BLaER1 (cell line): ENCODE results near the gene INKA1.
A peak's percentile ranks its signal among the peaks of the same experiment; 100 is the strongest.

Source experiments
- H3K27ac ChIP-seq: shearing (Covaris generic); formaldehyde crosslinking; 2 replicates; pipeline ENCODE4 v1.8.1; 2022
- H3K27me3 ChIP-seq: shearing (Covaris generic); formaldehyde crosslinking; 2 replicates; pipeline ENCODE4 v1.8.1; 2022
- H3K36me3 ChIP-seq: shearing (Covaris generic); formaldehyde crosslinking; 2 replicates; pipeline ENCODE4 v1.8.1; 2022
- H3K4me1 ChIP-seq: shearing (Covaris generic); formaldehyde crosslinking; 2 replicates; pipeline ENCODE4 v1.8.1; 2022
- H3K4me2 ChIP-seq: shearing (Covaris generic); formaldehyde crosslinking; 2 replicates; pipeline ENCODE4 v1.8.1; 2022
- H3K4me3 ChIP-seq: shearing (Covaris generic); formaldehyde crosslinking; 2 replicates; pipeline ENCODE4 v1.8.1; 2022
- H3K9ac ChIP-seq: shearing (Covaris generic); formaldehyde crosslinking; 2 replicates; pipeline ENCODE4 v1.8.1; 2022
- H3K9me3 ChIP-seq: shearing (Covaris generic); formaldehyde crosslinking; 2 replicates; pipeline ENCODE4 v1.8.1; 2022
- H4K20me1 ChIP-seq: shearing (Covaris generic); formaldehyde crosslinking; 2 replicates; pipeline ENCODE4 v1.8.1; 2022
- Cebpa-rat ChIP-seq: shearing (Covaris generic); IDR thresholded peaks from 2 replicates; pipeline ENCODE4 v1.8.1; 2022

Gene INKA1

GRCh38 chr3:49794926-49795905 is 7.8 kb upstream of the INKA1 start:
- Histone ChIP-seq H3K27me3 (no peaks in the 10 kb centered on the region), H3K4me3 (no peak overlapping the region), H3K27ac (no peak overlapping the region), H4K20me1 (no peaks in the 10 kb centered on the region), H3K4me1 (peaks cover 23% of the 10 kb centered on the region), H3K9ac (no peak overlapping the region), H3K9me3 (no peaks in the 10 kb centered on the region), H3K36me3 (no peaks in the 10 kb centered on the region), H3K4me2 (no peak overlapping the region)
- no peak for TF ChIP-seq Cebpa-rat

GRCh38 chr3:49799105-49799504 is 4.0 kb upstream of the INKA1 start:
- no peaks in the 10 kb centered on the region for H3K9me3 ChIP-seq
- H3K4me1 ChIP-seq: peaks cover 26% of the 10 kb centered on the region
- H3K27me3 ChIP-seq: peaks cover 13% of the 10 kb centered on the region
- no peak overlapping the region for H3K27ac ChIP-seq
- no peaks in the 10 kb centered on the region for H3K36me3 ChIP-seq
- H3K4me3 ChIP-seq: no peak overlapping the region
- no peak overlapping the region for H3K9ac ChIP-seq
- no peak for TF ChIP-seq Cebpa-rat
- no peak overlapping the region for H3K4me2 ChIP-seq
- H4K20me1 ChIP-seq: no peaks in the 10 kb centered on the region

GRCh38 chr3:49799761-49800160 is 3.3 kb upstream of the INKA1 start, which contains the start of gene CDHR4:
CDHR4 (minus strand) TSS chr3:49799873; CDS start chr3:49799812, 61 bp downstream.
- no peaks in the 10 kb centered on the region for H4K20me1 ChIP-seq

GRCh38 chr3:49801160-49801559 is 1.9 kb upstream of the INKA1 start:
- H3K9me3 ChIP-seq: no peaks in the 10 kb centered on the region
- TF ChIP-seq Cebpa-rat: no peak
- H3K27ac ChIP-seq: no peak overlapping the region
- peaks cover 13% of the 10 kb centered on the region for H3K27me3 ChIP-seq
- peaks cover 41% of the 10 kb centered on the region for H3K4me1 ChIP-seq
- no peak overlapping the region for H3K4me3 ChIP-seq
- no peaks in the 10 kb centered on the region for H4K20me1 ChIP-seq
- H3K9ac ChIP-seq: no peak overlapping the region; the same call in 1 of the 2 replicates
- H3K4me2 ChIP-seq: peak overlapping the region; percentile 97
- H3K36me3 ChIP-seq: no peaks in the 10 kb centered on the region

More at GRCh38 chr3:49799761-49800160, 3.3 kb upstream of the INKA1 start, which contains the start of gene CDHR4:
- Histone ChIP-seq H3K27ac (no peak within 1 kb of the TSS), H3K4me3 (no peak within 1 kb of the TSS), H3K27me3 (peaks cover 13% of the 10 kb centered on the region), H3K9me3 (no peaks in the 10 kb centered on the region), H3K4me1 (peaks cover 32% of the 10 kb centered on the region), H3K4me2 (no peak within 1 kb of the TSS), H3K9ac (no peak within 1 kb of the TSS), H3K36me3 (no peaks in the 10 kb centered on the region)
- no peak for TF ChIP-seq Cebpa-rat

- Histone ChIP-seq H4K20me1 (no peaks in the 10 kb centered on the region), H3K36me3 (0 out of 2 replicates have a peak, but pooled peaks cover 5% of the 10 kb centered on the region), H3K4me1 (peaks cover 54% of the 10 kb centered on the region), H3K27me3 (peaks cover 13% of the 10 kb centered on the region), H3K9ac (peak overlapping the region; percentile 99), H3K4me3 (peak overlapping the region; percentile 89), H3K27ac (peak overlapping the region; percentile 100), H3K4me2 (peak overlapping the region; percentile 97), H3K9me3 (no peaks in the 10 kb centered on the region)
- no peak for TF ChIP-seq Cebpa-rat
These were observed 542 bp downstream of the INKA1 start for GRCh38 chr3:49803465-49804140.

- H3K4me3 ChIP-seq: peak overlapping the region; percentile 89
- peak overlapping the region; percentile 97 for H3K4me2 ChIP-seq
These were observed 1.3 kb downstream of the INKA1 start for GRCh38 chr3:49804141-49805041.

GRCh38 chr3:49805367-49805782 is 2.3 kb downstream of the INKA1 start:
- Histone ChIP-seq H3K27me3 (peaks cover 13% of the 10 kb centered on the region), H3K4me3 (peak overlapping the region; percentile 89), H3K36me3 (peaks cover 22% of the 10 kb centered on the region), H4K20me1 (no peaks in the 10 kb centered on the region), H3K4me1 (peaks cover 72% of the 10 kb centered on the region), H3K4me2 (peak overlapping the region; percentile 97), H3K9ac (peak overlapping the region; percentile 99), H3K9me3 (no peaks in the 10 kb centered on the region), H3K27ac (peak overlapping the region; percentile 100)
- peak; percentile 96 for TF ChIP-seq Cebpa-rat

More at GRCh38 chr3:49804141-49805041, 1.3 kb downstream of the INKA1 start:
- H3K36me3 ChIP-seq: peaks cover 13% of the 10 kb centered on the region
- H3K9ac ChIP-seq: peak overlapping the region; percentile 99
- H3K27me3 ChIP-seq: peaks cover 13% of the 10 kb centered on the region
- TF ChIP-seq Cebpa-rat: no peak
- no peaks in the 10 kb centered on the region for H3K9me3 ChIP-seq
- H3K4me1 ChIP-seq: peaks cover 62% of the 10 kb centered on the region
- no peaks in the 10 kb centered on the region for H4K20me1 ChIP-seq
- peak overlapping the region; percentile 100 for H3K27ac ChIP-seq

GRCh38 chr3:49805897-49806701 is 3.0 kb downstream of the INKA1 start:
- H3K9ac ChIP-seq: peak overlapping the region; percentile 99
- peak overlapping the region; percentile 64 for H3K4me3 ChIP-seq
- H3K27me3 ChIP-seq: peaks cover 13% of the 10 kb centered on the region
- H3K36me3 ChIP-seq: peaks cover 30% of the 10 kb centered on the region
- TF ChIP-seq Cebpa-rat: no peak
- H4K20me1 ChIP-seq: no peaks in the 10 kb centered on the region
- peak overlapping the region; percentile 100 for H3K27ac ChIP-seq
- H3K4me2 ChIP-seq: peak overlapping the region; percentile 97
- peaks cover 79% of the 10 kb centered on the region for H3K4me1 ChIP-seq
- no peaks in the 10 kb centered on the region for H3K9me3 ChIP-seq
